Measurements from ENCODE around the gene TEX22.

GRCh38 chr14:105408592-105408991 lies 10.3 kb downstream of the TEX22 start:
- TF ChIP-seq, protein P1, sequence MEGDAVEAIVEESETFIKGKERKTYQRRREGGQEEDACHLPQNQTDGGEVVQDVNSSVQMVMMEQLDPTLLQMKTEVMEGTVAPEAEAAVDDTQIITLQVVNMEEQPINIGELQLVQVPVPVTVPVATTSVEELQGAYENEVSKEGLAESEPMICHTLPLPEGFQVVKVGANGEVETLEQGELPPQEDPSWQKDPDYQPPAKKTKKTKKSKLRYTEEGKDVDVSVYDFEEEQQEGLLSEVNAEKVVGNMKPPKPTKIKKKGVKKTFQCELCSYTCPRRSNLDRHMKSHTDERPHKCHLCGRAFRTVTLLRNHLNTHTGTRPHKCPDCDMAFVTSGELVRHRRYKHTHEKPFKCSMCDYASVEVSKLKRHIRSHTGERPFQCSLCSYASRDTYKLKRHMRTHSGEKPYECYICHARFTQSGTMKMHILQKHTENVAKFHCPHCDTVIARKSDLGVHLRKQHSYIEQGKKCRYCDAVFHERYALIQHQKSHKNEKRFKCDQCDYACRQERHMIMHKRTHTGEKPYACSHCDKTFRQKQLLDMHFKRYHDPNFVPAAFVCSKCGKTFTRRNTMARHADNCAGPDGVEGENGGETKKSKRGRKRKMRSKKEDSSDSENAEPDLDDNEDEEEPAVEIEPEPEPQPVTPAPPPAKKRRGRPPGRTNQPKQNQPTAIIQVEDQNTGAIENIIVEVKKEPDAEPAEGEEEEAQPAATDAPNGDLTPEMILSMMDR (IDR thresholded peaks at IDR 0.05), result no peak
- no peak for TF ChIP-seq EZH2 (IDR thresholded peaks at IDR 0.05; ENCODE audit: borderline replicate concordance, insufficient read depth, low read depth, low read length, poor library complexity, severe bottlenecking)
